CD4-positive, alpha-beta memory T cell (primary cell): ENCODE results near the gene ALAD. TPM values are rescaled to one million over a fixed set of nuclear protein-coding genes. Genes with fewer than 3 reads are reported as not detected.
"Not testable (repeated sequence)": the region's sequence is repeated elsewhere in the genome, so short reads cannot be mapped to it uniquely, and the experiment has no call there.

Source experiments
- CTCF ChIA-PET: fragments of 350-600 bp; sonication (Branson Sonifier 250); formaldehyde crosslinking; loops from one replicate; lab custom pipeline; 2021; ENCODE audit warnings: inconsistent platforms; ENCODE audit not compliant: partially characterized antibody; lab: Charles Lee
- POLR2A ChIA-PET: fragments of 350-600 bp; sonication (Branson Sonifier 250); formaldehyde crosslinking; loops from one replicate; lab custom pipeline; 2021; ENCODE audit not compliant: partially characterized antibody; lab: Charles Lee
- DNase-seq, 5 donors: peaks; one replicate each; pipeline versions ENCODE4 v3.0.0 to v3.0.0-alpha.2; 2020 to 2022; ENCODE audit warnings: mixed read lengths in 1 of 5
- H3K27ac ChIP-seq: one replicate; pipeline ENCODE4 v1.7.0; 2013; ENCODE audit warnings: low read depth, low read length
- H3K27me3 ChIP-seq: 2 replicates; pipeline ENCODE4 v1.7.0; 2013; ENCODE audit warnings: mild to moderate bottlenecking, low read length, moderate library complexity; ENCODE audit not compliant: insufficient read depth
- H3K36me3 ChIP-seq: 2 replicates; pipeline ENCODE4 v1.7.0; 2013; ENCODE audit warnings: mild to moderate bottlenecking, low read length, moderate library complexity; ENCODE audit not compliant: insufficient read depth
- H3K4me1 ChIP-seq: 2 replicates; pipeline ENCODE4 v1.7.0; 2013; ENCODE audit warnings: mild to moderate bottlenecking, low read length, moderate library complexity; ENCODE audit not compliant: insufficient read depth
- H3K4me3 ChIP-seq, 2 donors: one replicate each; pipeline ENCODE4 v1.7.0; 2013; ENCODE audit warnings: low read length in 2 of 2, mild to moderate bottlenecking in 1 of 2
- H3K9me3 ChIP-seq, 2 donors: one replicate each; pipeline ENCODE4 v1.7.0; 2013; ENCODE audit warnings: low read length in 2 of 2, control low read depth in 1 of 2; ENCODE audit not compliant: control insufficient read depth in 1 of 2
- H3K27ac Mint-ChIP-seq, 7 donors: one replicate each; pipeline ENCODE4 v1.8.0; 2020 to 2021; ENCODE audit warnings: mixed read lengths in 7 of 7, mild to moderate bottlenecking in 6 of 7, inconsistent platforms in 3 of 7, moderate library complexity in 3 of 7
- H3K27me3 Mint-ChIP-seq, 2 donors: one replicate each; pipeline ENCODE4 v1.8.0; 2020 to 2021; ENCODE audit warnings: mixed read lengths in 2 of 2
- H3K36me3 Mint-ChIP-seq, 2 donors: one replicate each; pipeline ENCODE4 v1.8.0; 2020 to 2021; ENCODE audit warnings: mixed read lengths in 2 of 2, inconsistent platforms in 1 of 2, mild to moderate bottlenecking in 1 of 2
- H3K4me1 Mint-ChIP-seq, 4 donors: one replicate each; pipeline ENCODE4 v1.8.0; 2020 to 2021; ENCODE audit warnings: mixed read lengths in 4 of 4, mild to moderate bottlenecking in 1 of 4
- H3K4me3 Mint-ChIP-seq, 8 donors: one replicate each; pipeline ENCODE4 v1.8.0; 2020 to 2021; ENCODE audit warnings: mixed read lengths in 8 of 8, mild to moderate bottlenecking in 7 of 8, moderate library complexity in 6 of 8, inconsistent platforms in 3 of 8
- H3K9me3 Mint-ChIP-seq, 8 donors: one replicate each; pipeline ENCODE4 v1.8.0; 2020 to 2021; ENCODE audit warnings: mixed read lengths in 8 of 8, mild to moderate bottlenecking in 5 of 8, inconsistent platforms in 3 of 8, moderate library complexity in 1 of 8
- intact Hi-C: fragments of 100-400 bp; cut with micrococcal nuclease; formaldehyde crosslinking; loops from one replicate; pipeline ENCODE4 v1.15.1; 2023
- polyA plus RNA-seq, 2 donors: library from polyadenylated mRNA; unstranded; fragments of 300-500 nt; fragmentation: Illumina TruSeq; gene quantifications; one replicate each; pipeline ENCODE4 v1.2.3, GENCODE V29; 2021
- total RNA-seq, 2 experiments: library from RNA; stranded (reverse); gene quantifications; one replicate each; pipeline ENCODE4 v1.2.3, GENCODE V29; 2021

The ALAD gene
- total RNA-seq (10 to 100 TPM; 39.9 TPM), polyA plus RNA-seq (10 to 100 TPM; 16.4 to 23.8 TPM)

DNA sequence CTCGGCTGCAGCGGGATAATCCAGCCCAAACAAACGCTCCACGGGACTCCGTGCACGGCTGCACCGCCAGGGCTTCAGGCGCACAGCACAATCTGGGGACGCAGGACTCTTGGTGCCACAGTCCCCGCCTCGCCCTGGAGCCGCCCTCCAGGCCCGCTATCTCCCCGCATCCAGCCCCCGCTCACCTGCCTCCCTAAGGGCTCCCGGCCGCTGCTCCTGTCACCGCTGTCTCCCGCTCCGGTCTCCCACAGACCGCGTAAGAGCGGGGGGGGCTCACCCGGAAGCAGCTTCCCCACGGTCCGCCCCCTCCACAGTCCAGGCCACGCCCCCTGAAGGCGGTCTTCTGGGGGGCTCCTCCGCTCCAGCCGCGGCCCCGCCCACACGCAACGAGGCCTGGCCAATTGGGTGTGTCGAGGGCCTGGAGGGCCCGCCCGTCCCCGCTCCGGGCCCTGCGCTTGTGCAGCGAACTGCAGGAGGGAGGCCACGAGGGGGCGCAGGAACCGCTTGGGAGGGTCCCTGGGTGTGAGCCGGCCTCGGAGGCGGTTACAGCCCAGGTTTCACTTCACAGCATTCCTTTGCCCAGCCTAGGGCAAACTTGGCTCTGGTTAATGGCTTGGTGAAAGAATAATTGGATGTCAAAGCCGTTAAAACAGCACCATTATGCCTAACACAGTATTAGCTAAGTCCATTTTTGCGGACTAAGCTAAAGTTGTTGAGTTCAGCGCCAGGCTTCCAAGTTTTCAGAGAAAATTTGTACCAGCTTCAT is at the start of gene ALAD:
Gene ALAD (minus strand): TSS at position 258 of the 766 bp plus-strand sequence. CDS start 7,725 bp downstream, outside the sequence.
- Histone ChIP-seq H3K4me3 (peak within 1 kb of the TSS; percentile 34 to 96), H3K27ac (peak within 1 kb of the TSS; percentile 52), H3K27me3 (no peaks in the 10 kb centered on the region), H3K9me3 (no peaks in the 10 kb centered on the region), H3K4me1 (peaks cover 16% of the 10 kb centered on the region), H3K36me3 (no peaks in the 10 kb centered on the region)
- ChIA-PET CTCF (interaction anchor here (0.6 to 8.5 kb wide), 23 partner anchors 8 to 255 kb away, joined by 3 to 72 read pairs (median 4); partner anchors contain the start of genes C9orf43, CDC26, HDHD3 and POLE3), POLR2A (interaction anchor here (0.6 to 4.9 kb wide), 15 partner anchors 10 to 254 kb away, joined by 3 to 93 read pairs (median 4); partner anchors contain the start of genes C9orf43, CDC26, HDHD3 and POLE3)
- Mint-ChIP-seq H3K27me3 (no peaks in the 10 kb centered on the region), H3K4me3 (peak within 1 kb of the TSS; percentile 91 to 98 (median 94)), H3K9me3 (no peaks in the 10 kb centered on the region), H3K4me1 (peaks cover 14 to 31% (median 23%) of the 10 kb centered on the region in 4 donors), H3K27ac (peak within 1 kb of the TSS; percentile 77 to 94 (median 89)), H3K36me3 (peaks cover 0 to 3% of the 10 kb centered on the region in 2 donors)
- intact Hi-C loops = loop anchor here (1.0 to 2.0 kb wide), 8 partner anchors 9 to 257 kb away; partner anchors contain the start of genes C9orf43, CDC26, POLE3 and PRPF4
- peak; percentile 98 to 100 (median 99) for DNase-seq

DNA sequence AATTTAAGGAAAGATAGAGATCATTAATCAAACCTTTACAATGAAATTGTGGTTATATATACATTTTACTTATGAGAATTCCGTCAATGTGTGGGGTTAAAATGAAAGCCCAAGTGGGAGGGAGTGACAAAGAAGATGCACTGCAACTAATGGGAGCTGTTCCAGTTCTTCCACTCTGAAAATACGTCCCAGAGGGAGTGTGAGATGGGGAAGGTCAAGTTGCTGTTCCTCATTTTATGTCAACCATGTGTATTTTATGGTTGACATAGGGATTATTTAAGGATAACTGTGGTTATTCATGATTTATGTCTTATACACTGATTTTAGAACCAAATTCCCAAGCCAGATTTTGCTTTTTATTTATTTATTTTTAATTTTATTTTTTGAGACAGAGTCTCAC is 48.3 kb upstream of the ALAD start:
- H3K27ac Mint-ChIP-seq = no peak overlapping the region
- Histone ChIP-seq H3K4me3 (no peak overlapping the region), H3K36me3 (no peaks in the 10 kb centered on the region), H3K4me1 (no peaks in the 10 kb centered on the region), H3K9me3 (no peaks in the 10 kb centered on the region), H3K27ac (no peak overlapping the region), H3K27me3 (no peaks in the 10 kb centered on the region)
- ChIA-PET CTCF (interaction anchor here (8.3 to 10.1 kb wide), 2 partner anchors 136 to 206 kb away, joined by 246 to 322 read pairs; no protein-coding TSS in a partner anchor), POLR2A (no interaction called here)
- no peaks in the 10 kb centered on the region for H3K27me3 Mint-ChIP-seq
- no peak for DNase-seq
- H3K4me1 Mint-ChIP-seq = peaks cover 0 to 1% (median 0%) of the 10 kb centered on the region in 4 donors
- no peak overlapping the region for H3K4me3 Mint-ChIP-seq
- H3K9me3 Mint-ChIP-seq = no peaks in the 10 kb centered on the region
- intact Hi-C loops = no loop called here
- no peaks in the 10 kb centered on the region for H3K36me3 Mint-ChIP-seq

DNA sequence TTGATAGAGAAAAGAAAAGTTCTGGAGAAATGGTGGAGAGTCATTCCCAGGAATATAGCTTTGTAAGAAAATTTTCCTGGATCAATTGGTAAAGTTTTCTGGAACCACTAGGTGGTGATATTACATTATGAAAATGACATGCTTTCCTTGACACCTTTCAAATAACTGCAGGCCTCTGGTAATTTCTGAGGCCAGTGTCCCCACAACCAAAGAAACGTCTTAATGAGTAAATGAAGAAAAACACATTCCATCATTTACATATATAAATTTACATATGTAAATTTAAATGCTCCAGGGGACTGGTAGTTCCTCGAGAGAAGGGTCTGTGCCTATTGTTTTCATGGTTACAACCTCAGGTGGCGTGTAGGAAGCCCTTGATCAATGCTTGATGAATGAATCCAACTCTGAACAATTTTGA is 45.2 kb upstream of the ALAD start:
- H3K27ac Mint-ChIP-seq = no peak overlapping the region

DNA sequence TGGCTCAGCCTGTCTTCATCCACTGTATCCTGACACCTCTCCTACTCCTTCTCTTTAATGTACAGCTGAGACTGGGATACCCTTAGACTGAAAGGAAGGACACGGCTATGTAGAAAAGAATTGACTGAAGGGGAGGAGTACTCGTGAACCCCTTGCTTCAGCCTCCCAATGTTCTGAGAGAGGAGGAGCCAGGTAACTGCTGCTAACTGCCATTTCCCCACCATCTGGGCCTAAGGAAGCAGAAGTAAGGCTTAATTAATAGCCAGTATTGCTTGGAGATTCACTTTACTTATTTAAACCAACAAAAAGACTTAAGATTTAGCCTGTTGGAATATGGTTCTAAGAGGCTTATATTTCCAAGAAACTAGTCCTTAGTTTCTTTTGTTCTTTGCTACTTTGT is 43.7 kb upstream of the ALAD start:
- H3K27ac Mint-ChIP-seq = no peak overlapping the region
- Histone ChIP-seq H3K27me3 (no peaks in the 10 kb centered on the region), H3K4me3 (no peak overlapping the region), H3K9me3 (no peaks in the 10 kb centered on the region), H3K27ac (no peak overlapping the region), H3K4me1 (no peaks in the 10 kb centered on the region), H3K36me3 (no peaks in the 10 kb centered on the region)
- no peaks in the 10 kb centered on the region for H3K27me3 Mint-ChIP-seq
- intact Hi-C loops = no loop called here
- no peak for DNase-seq
- no peak overlapping the region for H3K4me3 Mint-ChIP-seq
- H3K4me1 Mint-ChIP-seq = peaks cover 0 to 1% (median 0%) of the 10 kb centered on the region in 4 donors
- no peaks in the 10 kb centered on the region for H3K36me3 Mint-ChIP-seq
- H3K9me3 Mint-ChIP-seq = no peaks in the 10 kb centered on the region
- POLR2A ChIA-PET = no interaction called here
- CTCF ChIA-PET = interaction anchor here (1.1 to 10.1 kb wide), 6 partner anchors 73 to 213 kb away, joined by 3 to 322 read pairs (median 12); no protein-coding TSS in a partner anchor

More for the DNA sequence above, 45.2 kb upstream of the ALAD start:
- POLR2A ChIA-PET = interaction anchor here (1.3 to 3.9 kb wide), 6 partner anchors 133 to 212 kb away, joined by 3 to 16 read pairs (median 8); no protein-coding TSS in a partner anchor
- no peak overlapping the region for H3K4me3 Mint-ChIP-seq
- Histone ChIP-seq H3K36me3 (no peaks in the 10 kb centered on the region), H3K4me3 (no peak overlapping the region), H3K27me3 (no peaks in the 10 kb centered on the region), H3K4me1 (no peaks in the 10 kb centered on the region), H3K27ac (no peak overlapping the region), H3K9me3 (no peaks in the 10 kb centered on the region)
- intact Hi-C loops = loop anchor here (2.0 kb wide), 4 partner anchors 46 to 212 kb away; partner anchors contain the start of gene ALAD
- H3K9me3 Mint-ChIP-seq = no peaks in the 10 kb centered on the region
- H3K27me3 Mint-ChIP-seq = no peaks in the 10 kb centered on the region
- peaks cover 0 to 1% (median 0%) of the 10 kb centered on the region in 4 donors for H3K4me1 Mint-ChIP-seq
- no peaks in the 10 kb centered on the region for H3K36me3 Mint-ChIP-seq
- CTCF ChIA-PET = interaction anchor here (0.6 to 10.1 kb wide), 33 partner anchors 8 to 220 kb away, joined by 3 to 322 read pairs (median 4); partner anchors contain the start of genes ALAD, C9orf43, HDHD3 and POLE3
- DNase-seq = peak in 4 of 5 donors; percentile 38 to 53 (median 43)

DNA sequence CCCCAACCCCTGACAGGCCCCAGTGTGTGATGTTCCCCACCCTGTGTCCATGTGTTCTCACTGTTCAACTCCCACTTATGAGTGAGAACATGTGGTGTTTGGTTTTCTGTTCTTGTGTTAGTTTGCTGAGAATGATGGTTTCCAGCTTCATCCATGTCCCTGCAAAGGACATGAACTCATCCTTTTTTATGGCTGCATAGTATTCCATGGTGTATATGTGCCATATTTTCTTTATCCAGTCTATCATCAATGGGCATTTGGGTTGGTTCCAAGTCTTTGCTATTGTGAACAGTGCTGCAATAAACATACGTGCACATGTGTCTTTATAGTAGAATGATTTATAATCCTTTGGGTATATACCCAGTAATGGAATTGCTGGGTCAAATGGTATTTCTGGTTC is 36.6 kb upstream of the ALAD start:
- H3K36me3 ChIP-seq, H3K4me1 Mint-ChIP-seq, POLR2A ChIA-PET, H3K9me3 Mint-ChIP-seq, H3K4me3 ChIP-seq, H3K9me3 ChIP-seq, H3K4me3 Mint-ChIP-seq, H3K27me3 Mint-ChIP-seq, intact Hi-C loops, H3K27ac ChIP-seq, H3K27ac Mint-ChIP-seq, H3K27me3 ChIP-seq, CTCF ChIA-PET, DNase-seq, H3K4me1 ChIP-seq, H3K36me3 Mint-ChIP-seq: not testable (repeated sequence)

DNA sequence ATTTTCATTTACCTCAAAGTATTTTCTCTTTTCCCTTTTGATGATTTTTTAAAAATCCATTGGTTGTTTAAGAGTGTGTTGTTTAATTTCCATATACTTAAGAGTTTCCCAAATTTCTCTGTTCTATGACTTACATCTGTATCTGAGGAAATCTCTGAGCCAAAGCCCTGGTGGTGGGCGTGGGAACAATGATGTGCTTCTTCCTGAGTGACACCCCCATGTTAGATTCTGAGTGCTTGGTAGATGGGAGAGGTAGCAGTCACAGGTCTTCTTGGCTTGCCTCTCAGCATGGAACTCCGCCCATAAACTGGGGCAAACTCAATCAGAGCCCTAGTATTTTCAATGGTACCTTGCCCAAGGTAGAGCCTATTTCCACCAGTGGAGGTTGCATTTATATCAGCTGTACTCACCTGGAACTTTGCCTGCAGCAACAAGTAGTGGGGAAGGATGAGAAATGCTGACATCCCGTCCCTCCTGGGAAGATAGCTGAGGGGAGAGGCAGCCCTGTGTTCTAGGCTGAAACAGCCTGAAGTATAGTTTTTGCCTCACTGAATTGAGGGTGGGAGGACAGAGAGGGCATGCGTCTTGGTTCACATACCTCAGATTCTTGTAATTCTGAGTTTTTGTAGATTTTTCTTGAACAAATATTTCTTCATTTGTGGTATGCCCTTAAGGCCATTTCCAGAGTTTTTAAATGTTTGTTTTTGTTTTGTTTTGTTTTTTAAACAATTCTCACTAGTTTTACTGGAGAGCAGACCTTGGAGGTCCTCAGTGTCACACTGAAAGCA is 35.8 kb upstream of the ALAD start:
- Histone ChIP-seq H3K9me3 (no peaks in the 10 kb centered on the region), H3K27me3 (no peaks in the 10 kb centered on the region), H3K27ac (no peak overlapping the region), H3K4me3 (no peak overlapping the region), H3K36me3 (no peaks in the 10 kb centered on the region), H3K4me1 (no peaks in the 10 kb centered on the region)
- Mint-ChIP-seq H3K4me1 (no peaks in the 10 kb centered on the region), H3K27me3 (no peaks in the 10 kb centered on the region), H3K4me3 (no peak overlapping the region), H3K36me3 (no peaks in the 10 kb centered on the region), H3K27ac (peak overlapping the region in 1 of 7 donors; percentile 11), H3K9me3 (peaks cover 0 to 3% (median 0%) of the 10 kb centered on the region in 8 donors)
- intact Hi-C loops = no loop called here
- ChIA-PET POLR2A (no interaction called here), CTCF (no interaction called here)
- no peak for DNase-seq
